Motor neuron (in vitro differentiated cells): ENCODE results near the gene NKRF. TPM values are rescaled to one million over a fixed set of nuclear protein-coding genes. Genes with fewer than 3 reads are reported as not detected.
A peak's percentile ranks its signal among the peaks of the same experiment; 100 is the strongest.

Experiments
- ATAC-seq, 8 experiments: fragments of 200-7000 bp; cut with Tn5 transposase; replicated peaks in 6 of 8; 2 replicates each; pipeline ENCODE4 v1.8.0; 2021; ENCODE audit warnings: mild to moderate bottlenecking in 8 of 8, moderate library complexity in 8 of 8
- H3K27ac ChIP-seq, 2 donors: fragments of 250-450 bp; sonication (Bioruptor Pico); 2 replicates each; pipeline ENCODE4 v1.9.0; 2021; ENCODE audit warnings: antibody characterized with exemption in 2 of 2, mild to moderate bottlenecking in 2 of 2, moderate library complexity in 1 of 2
- H3K4me1 ChIP-seq, 2 donors: fragments of 250-450 bp; sonication (Bioruptor Pico); replicated peaks in 1 of 2; 2 replicates each; pipeline ENCODE4 v1.6.1; 2021; ENCODE audit warnings: antibody characterized with exemption in 2 of 2, mild to moderate bottlenecking in 2 of 2, moderate library complexity in 1 of 2
- H3K4me3 ChIP-seq, 5 donors: fragments of 250-450 bp; sonication (Bioruptor Pico); 2 replicates each; pipeline ENCODE4 v1.9.0; 2021; ENCODE audit warnings: antibody characterized with exemption in 5 of 5, mild to moderate bottlenecking in 5 of 5, moderate library complexity in 4 of 5
- whole genome bisulfite sequencing, 10 experiments: fragments of 450-650 bp; shearing (Covaris generic); methylation state at CpG; one replicate each; pipeline ENCODE4 v1.0.0; 2022; 5-methylcytosine and 5-hydroxymethylcytosine counted together
- in situ Hi-C, 9 experiments: fragments of 400-800 bp; cut with MboI; loops; one replicate each; pipeline ENCODE4 v1.15.0; 2021; ENCODE audit warnings: low sequenced_read_pairs in 9 of 9, low pct_unique_long_range_greater_than_20kb in 2 of 9; ENCODE audit not compliant: unreplicated experiment in 9 of 9
- total RNA-seq, 8 experiments: library from RNA; unstranded; fragments of 300-600 nt; gene quantifications; 2 replicates each; pipeline versions ENCODE4 v1.2.3 to v1.2.4, GENCODE V29; 2022

Gene NKRF
- total RNA-seq, 8 experiments from 2014 or later = 8.0 to 24.0 (median 12.7) TPM

DNA sequence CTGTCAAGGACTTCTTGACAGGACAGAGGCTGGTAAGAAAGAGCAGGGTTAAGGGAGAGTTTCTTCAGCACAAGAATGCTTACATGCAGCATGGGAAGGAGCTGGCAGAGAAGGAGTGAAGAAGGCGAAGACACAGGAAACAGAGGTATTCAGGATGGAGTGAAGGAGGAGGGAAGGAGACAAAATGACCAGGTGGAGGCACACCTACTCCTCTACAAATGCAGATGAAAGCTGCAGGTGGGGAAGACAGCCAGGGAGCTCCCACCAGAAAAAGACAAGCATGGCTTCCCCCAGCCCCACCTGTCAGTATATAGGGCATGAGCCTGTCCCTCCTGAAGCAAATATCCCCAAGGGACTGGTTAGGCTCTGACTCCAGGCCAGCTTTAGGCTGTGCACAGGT lies 29.6 kb upstream of the NKRF start:
- no peak for ATAC-seq
- WGBS, 10 experiments = 33% methylated on average over 1 of the region's 1 CpG; no CpG with 5 or more reads in 9 of the 10 experiments
- Histone ChIP-seq H3K4me3 (no peak overlapping the region), H3K4me1 (no peaks in the 10 kb centered on the region), H3K27ac (no peak overlapping the region)
- in situ Hi-C loops = no loop called here

DNA sequence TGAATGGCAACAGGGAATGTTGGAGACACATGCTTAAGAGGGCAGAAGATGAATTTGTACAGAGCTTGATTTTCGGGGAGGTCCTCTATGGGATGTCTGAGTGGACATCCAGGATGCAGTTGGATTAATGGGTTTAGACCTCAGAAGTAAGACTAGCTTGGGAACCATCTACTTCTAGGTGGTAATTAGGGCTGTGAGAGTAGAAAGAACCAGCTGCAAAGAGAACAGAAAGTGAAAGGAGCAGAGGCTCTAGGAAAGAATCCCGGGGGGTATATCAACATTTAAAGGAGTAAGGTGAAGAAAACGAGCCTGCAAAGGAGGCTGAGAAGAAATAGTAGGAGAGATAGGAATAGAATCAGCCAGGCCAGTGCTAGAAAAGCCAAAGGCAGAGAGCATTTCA lies 29.0 kb upstream of the NKRF start:
- Histone ChIP-seq H3K27ac (no peak overlapping the region), H3K4me3 (no peak overlapping the region), H3K4me1 (no peaks in the 10 kb centered on the region)
- in situ Hi-C loops = no loop called here
- no peak for ATAC-seq
- 37 to 100% (median 66%) methylated on average over 1 to 3 of the region's 3 CpGs; no CpG with 5 or more reads in 6 of the 10 experiments for WGBS, 10 experiments

DNA sequence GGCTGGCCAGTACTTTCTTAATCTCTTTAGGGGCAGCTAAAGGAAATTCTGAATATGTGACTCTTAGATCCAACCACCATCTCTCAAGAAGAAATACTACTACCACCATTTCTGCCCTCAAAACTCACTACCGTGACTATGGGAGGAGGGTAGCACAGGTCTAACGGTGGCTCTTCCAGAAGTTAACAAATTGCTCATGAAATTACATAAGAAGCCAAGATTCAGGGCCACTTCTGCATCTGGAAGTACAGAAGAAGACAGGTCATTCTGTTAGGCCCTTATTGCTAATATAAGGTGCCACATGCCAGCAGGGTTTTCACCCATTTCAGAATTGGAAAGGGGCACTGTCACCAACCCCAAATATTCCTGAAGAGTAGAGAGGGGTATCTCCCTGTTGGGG lies 19.6 kb upstream of the NKRF start:
- H3K4me3 ChIP-seq = no peak overlapping the region

DNA sequence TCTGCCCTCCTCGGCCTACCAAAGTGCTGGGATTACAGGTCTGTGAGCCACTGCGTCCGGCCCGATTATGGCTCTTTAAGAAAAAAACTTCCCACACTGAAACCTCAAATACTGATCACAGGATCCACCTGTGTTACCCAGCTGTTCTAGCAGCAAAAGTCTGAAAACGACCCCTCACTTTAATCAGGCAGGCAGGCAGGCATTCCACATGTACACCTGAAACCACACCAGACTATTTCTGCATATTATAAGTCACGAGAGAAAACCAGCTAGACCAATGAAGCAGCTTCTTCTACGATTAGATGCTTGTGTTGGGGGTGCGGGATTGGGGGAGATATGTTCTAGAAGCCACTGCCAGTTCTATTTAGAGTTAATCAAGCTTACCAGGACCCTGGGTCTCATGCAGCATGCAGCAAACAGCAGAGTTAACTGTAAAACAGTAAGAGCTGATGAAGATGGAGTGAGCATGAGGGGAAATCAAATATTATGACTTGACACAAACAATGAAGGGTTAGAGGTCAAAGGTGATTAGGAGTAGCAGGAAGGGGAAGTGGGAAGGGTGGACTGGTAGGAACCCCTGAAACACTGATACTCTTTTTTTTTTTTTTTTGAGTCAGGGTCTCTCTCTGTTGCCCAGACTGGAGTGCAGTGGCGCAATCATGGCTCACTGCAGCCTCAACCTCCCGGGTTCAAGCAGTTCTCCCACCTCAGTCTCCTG lies 18.9 kb upstream of the NKRF start:
- WGBS, 10 experiments = 0 to 100% (median 41%) methylated on average over 1 to 10 of the region's 10 CpGs; no CpG with 5 or more reads in 7 of the 10 experiments
- H3K4me3 ChIP-seq = no peak overlapping the region
- in situ Hi-C loops = no loop called here
- H3K27ac ChIP-seq = no peak overlapping the region
- ATAC-seq = no peak
- no peaks in the 10 kb centered on the region for H3K4me1 ChIP-seq

More for the DNA sequence above, 19.6 kb upstream of the NKRF start:
- no peaks in the 10 kb centered on the region for H3K4me1 ChIP-seq
- in situ Hi-C loops = no loop called here
- no peak overlapping the region for H3K27ac ChIP-seq
- no peak for ATAC-seq
- 54 to 100% (median 80%) methylated on average over 1 to 2 of the region's 2 CpGs; no CpG with 5 or more reads in 7 of the 10 experiments for WGBS, 10 experiments

DNA sequence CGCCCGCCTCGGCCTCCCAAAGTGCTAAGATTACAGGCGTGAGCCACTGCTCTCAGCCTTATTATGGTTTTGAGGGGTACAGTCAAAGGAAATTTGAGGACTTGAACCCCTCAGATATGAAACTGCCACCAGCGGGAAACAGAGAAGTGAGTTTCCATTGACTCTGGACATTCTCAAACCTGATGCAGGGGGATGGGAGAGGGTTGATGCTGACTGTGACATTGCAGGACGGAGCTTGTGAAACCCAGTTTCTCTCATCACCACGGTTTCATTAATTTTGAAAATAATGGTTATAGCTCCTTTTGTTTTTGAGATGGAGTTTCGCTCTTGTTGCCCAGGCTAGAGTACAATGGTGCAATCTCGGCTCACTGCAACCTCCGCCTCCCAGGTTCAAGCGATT lies 18.2 kb upstream of the NKRF start:
- WGBS, 10 experiments = 54 to 60% methylated on average over 1 to 5 of the region's 11 CpGs; no CpG with 5 or more reads in 8 of the 10 experiments
- no peaks in the 10 kb centered on the region for H3K4me1 ChIP-seq
- ATAC-seq = no peak
- H3K27ac ChIP-seq = no peak overlapping the region
- H3K4me3 ChIP-seq = no peak overlapping the region
- in situ Hi-C loops = no loop called here

DNA sequence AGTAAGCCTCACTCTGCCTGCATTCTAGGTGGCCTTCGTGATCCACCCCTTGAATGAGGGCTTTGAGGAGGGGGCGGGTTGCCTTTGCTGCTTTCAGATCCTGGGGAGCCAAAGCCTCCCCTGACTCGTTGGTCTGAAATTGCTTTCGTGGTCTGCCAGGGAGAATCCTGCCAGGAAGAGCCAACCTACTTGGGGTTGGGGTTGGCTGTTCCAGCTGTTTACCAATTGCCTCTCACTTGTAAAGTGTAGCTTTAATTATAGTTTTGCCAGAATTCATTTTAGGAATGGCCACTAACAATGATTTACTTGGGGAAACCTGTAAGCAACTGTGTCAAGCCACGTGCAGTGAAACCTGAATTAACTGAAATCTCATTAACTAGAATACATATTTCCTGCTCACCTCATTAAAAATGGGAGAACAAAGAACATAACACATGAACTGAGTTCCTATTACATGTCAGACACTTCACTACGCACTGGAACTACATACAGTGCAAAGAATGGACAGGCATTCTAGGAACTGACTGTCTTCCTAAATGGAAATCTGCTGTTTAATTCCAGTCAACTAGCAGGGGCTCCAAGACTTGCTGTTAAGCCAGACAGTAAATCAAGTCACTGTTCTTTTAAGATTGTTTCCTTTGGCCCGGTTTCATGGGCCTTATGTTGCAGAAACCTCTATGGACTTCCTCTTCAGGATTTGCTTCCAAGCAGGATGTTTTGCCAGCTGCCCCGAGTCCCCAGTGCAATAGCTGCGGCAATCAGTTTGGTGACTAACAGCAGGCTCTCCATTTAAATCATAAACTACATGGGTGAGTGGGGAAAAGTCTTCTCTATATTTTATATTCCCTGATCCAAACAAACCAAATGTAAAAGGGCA lies 16.4 kb upstream of the NKRF start:
- Histone ChIP-seq H3K4me3 (no peak overlapping the region), H3K27ac (no peak overlapping the region), H3K4me1 (peaks cover 0 to 5% of the 10 kb centered on the region in 2 donors)
- 0 to 100% (median 83%) methylated on average over 2 to 5 of the region's 9 CpGs; no CpG with 5 or more reads in 5 of the 10 experiments for WGBS, 10 experiments
- in situ Hi-C loops = no loop called here
- ATAC-seq = no peak

DNA sequence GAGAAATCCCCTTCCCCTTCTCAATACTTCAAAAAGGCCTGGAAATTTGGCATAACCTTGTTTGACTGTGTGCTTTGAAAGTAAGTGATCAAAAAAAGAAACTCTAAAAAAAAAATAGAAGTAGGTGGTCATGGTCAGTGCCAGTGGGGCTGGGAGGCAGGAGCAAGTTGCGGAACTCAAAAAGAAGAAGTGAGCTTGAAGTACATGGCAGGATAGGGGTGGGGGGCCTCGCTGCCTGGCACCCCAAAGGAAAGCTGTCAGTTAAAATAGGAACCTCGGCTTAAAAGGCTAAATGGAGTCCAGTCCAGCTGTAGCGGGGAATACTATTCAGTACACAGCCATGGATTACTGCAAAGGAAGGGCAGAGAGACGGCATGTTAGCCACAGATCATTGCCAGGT lies 12.2 kb upstream of the NKRF start:
- Histone ChIP-seq H3K4me1 (peaks cover 0 to 7% of the 10 kb centered on the region in 2 donors), H3K27ac (no peak overlapping the region), H3K4me3 (no peak overlapping the region)
- WGBS, 10 experiments = 33 to 100% (median 83%) methylated on average over 1 to 2 of the region's 5 CpGs; no CpG with 5 or more reads in 7 of the 10 experiments
- in situ Hi-C loops = no loop called here
- no peak for ATAC-seq

DNA sequence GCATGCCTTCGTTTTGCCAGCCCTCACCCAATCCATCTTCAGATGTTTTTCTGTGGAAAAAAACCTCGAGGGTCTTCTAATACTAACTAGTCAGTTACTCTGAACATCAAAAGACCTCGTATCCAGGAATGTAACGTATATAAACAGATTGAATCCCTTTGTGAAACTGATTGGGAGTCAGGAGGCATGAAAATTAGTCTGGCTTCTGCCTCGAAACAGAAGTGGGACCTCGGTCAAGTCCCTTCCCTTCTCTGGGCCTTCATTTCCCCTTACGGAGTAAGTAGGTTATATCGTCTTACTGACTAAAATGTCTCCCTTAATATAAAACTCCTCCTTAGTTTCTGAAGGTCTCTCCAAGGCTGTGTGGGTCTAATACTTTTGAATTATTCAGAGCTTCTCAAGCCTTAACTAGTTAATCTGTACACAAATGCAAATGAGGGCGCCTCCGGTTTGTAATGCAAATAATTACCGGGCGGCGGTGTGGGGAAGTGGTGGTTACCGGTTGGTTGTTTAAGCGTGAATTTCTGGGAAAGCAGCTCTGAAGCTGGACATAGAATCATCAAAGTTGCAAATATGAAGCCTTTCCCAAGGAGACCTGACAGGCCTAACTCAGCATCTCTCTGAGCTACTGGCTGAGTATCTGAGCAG lies 11.4 kb upstream of the NKRF start:
- WGBS, 10 experiments = 0 to 67% (median 25%) methylated on average over 1 to 13 of the region's 15 CpGs; no CpG with 5 or more reads in 3 of the 10 experiments
- Histone ChIP-seq H3K4me1 (peaks cover 0 to 7% of the 10 kb centered on the region in 2 donors), H3K4me3 (no peak overlapping the region), H3K27ac (no peak overlapping the region)
- ATAC-seq = peak in 6 of 8 experiments; percentile 18 to 90 (median 43)
- in situ Hi-C loops = no loop called here

DNA sequence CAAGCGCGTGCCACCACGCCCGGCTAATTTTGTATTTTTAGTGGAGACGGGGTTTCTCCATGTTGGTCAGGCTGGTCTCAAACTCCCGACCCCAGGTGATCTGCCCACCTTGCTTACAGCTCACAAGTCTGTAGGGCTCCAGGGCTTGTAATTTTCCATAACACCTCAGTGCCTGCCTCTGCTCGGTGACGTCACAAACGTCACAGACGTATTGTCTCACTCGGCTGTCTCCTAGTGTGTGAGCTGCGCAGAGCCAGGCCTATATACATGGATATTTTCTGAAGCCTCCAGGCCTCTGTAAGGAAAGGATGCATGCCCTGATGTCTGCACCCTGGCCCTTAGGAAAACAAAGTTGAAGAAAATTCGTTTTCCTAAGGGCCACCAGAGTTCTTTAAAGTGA lies 8.6 kb upstream of the NKRF start:
- H3K4me1 ChIP-seq = peaks cover 0 to 7% of the 10 kb centered on the region in 2 donors
- in situ Hi-C loops = no loop called here
- no peak overlapping the region for H3K4me3 ChIP-seq
- ATAC-seq = no peak
- WGBS, 10 experiments = 25 to 70% methylated on average over 1 to 12 of the region's 13 CpGs; no CpG with 5 or more reads in 8 of the 10 experiments
- H3K27ac ChIP-seq = no peak overlapping the region

DNA sequence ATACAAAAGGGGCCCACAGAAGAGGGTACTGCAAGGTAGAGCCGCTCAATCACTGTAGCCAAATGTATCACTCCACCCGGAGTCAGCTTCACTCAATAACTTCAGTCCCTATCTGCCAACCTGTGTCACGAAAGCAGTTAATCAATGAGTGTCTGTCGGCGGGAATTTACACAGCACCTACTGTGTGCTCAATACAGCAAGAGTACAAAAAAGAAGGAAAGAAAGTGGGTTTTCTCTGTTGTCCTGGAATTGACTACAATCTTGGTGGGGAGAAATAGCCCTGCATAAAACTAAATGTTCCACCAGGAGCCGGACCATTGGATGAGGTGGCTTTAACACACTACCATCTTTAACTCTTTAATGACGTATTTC lies 780 bp upstream of the NKRF start:
- WGBS, 10 experiments = 7 to 65% (median 58%) methylated on average over 3 to 6 of the region's 7 CpGs; no CpG with 5 or more reads in 7 of the 10 experiments
- Histone ChIP-seq H3K4me3 (no peak overlapping the region), H3K27ac (peak overlapping the region in 1 of 2 donors; percentile 90), H3K4me1 (no peaks in the 10 kb centered on the region)
- no peak for ATAC-seq
- in situ Hi-C loops = no loop called here

DNA sequence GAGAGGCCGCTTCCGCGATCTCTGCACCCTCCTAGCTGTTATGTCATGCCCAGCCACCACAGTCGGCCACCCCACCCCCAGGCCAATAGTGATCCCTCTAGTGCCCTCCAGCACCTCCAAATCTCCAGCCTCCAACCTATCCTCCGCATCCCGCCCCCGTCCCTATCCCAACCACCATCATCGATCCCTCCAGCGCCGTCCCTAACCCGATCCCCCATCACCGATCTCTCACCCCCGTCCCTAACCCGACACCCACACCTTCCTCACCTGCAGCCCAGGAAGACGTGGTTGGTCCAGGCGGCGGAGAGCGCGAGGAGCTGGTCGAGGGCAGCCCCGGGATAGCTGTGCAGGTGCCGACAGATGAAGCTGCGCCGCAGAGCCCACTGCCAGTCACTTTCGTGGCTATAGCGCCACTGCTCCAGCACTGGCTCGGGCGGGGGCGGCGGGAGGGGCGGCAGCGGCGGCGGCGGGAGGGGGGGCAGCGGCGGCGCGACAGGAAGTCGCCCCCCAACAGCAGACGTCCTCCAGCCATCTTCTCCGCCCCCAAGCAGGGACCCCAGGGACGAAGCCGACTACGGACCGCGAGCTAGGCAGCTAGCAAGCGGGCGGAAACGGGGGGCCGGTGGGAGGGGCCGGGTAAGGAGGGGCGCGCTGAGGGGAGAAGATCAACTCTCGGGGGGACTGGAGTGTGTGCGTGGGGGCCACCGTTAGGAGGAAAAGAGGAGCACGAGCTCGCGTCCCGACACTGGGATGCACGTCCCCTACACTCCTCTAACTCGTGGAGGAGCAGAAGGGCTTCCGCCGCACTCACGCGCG lies 552 bp downstream of the NKRF start:
- WGBS, 10 experiments = 20% methylated on average over 1 of the region's 68 CpGs; no CpG with 5 or more reads in 9 of the 10 experiments
- Histone ChIP-seq H3K4me3 (peak overlapping the region; percentile 59 to 91 (median 72)), H3K27ac (peak overlapping the region; percentile 85 to 90), H3K4me1 (no peaks in the 10 kb centered on the region)
- in situ Hi-C loops = no loop called here
- peak; percentile 37 to 71 (median 67) for ATAC-seq

DNA sequence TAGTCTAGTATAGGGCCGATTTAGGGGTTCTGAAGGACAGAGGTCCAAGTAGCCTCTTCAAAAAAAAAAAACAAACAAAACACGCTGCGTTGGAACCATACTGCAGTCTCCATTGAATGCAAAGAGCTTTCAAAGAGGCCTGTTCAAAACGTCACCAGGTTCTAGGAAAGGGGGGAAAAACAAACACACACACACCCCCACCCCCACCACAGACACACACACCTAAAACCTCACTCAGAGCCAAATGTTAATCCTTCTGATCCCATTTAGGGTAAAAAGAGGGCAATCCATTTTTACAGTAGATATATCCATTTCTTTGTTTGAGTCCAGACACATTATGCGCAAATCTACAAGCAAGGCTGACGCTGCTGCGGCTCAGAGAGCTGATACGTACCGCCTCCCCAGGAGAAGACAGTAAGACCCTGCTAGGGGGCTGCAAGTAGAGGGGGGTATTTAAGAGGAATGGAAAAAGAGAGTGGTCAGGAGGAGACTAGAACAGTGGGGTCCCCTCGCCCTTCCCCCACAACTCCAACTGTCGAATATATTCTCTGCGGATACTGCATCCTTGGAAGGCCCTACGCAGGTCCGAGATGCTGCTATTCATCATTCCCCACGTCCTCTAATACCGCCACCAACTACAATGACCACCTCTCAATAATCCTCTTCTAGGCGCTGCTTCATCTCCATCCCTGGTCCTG lies 1.3 kb downstream of the NKRF start:
- 0 to 37% (median 17%) methylated on average over 1 to 12 of the region's 17 CpGs; no CpG with 5 or more reads in 2 of the 10 experiments for WGBS, 10 experiments
- peak overlapping the region; percentile 59 to 91 (median 72) for H3K4me3 ChIP-seq
- H3K27ac ChIP-seq = peak overlapping the region; percentile 85 to 90
- no peaks in the 10 kb centered on the region for H3K4me1 ChIP-seq
- ATAC-seq = peak; percentile 0 to 12 (median 8)
- in situ Hi-C loops = no loop called here
